Measurements from ENCODE around the gene PSMA7.

DNA sequence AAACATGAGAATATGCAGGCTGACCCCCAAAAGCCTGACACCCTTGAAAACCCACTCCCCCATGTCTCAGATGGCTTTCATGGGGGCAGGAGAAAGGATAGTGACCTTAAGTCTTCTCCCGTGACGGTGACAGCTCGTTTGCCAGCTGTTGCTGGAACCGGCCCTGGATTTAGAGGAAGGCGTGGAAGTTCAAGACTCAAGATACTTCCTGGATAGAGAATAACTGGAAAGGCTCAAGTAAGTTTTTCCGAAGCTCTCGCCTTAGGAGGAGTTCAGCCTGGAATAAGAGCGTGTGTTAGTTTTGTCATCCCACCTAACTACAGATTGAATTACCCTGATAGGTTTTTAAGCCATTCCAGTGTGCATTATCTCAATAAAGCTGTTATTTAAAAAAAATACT is 28.1 kb upstream of the PSMA7 start:
- TF ChIP-seq, protein P1, sequence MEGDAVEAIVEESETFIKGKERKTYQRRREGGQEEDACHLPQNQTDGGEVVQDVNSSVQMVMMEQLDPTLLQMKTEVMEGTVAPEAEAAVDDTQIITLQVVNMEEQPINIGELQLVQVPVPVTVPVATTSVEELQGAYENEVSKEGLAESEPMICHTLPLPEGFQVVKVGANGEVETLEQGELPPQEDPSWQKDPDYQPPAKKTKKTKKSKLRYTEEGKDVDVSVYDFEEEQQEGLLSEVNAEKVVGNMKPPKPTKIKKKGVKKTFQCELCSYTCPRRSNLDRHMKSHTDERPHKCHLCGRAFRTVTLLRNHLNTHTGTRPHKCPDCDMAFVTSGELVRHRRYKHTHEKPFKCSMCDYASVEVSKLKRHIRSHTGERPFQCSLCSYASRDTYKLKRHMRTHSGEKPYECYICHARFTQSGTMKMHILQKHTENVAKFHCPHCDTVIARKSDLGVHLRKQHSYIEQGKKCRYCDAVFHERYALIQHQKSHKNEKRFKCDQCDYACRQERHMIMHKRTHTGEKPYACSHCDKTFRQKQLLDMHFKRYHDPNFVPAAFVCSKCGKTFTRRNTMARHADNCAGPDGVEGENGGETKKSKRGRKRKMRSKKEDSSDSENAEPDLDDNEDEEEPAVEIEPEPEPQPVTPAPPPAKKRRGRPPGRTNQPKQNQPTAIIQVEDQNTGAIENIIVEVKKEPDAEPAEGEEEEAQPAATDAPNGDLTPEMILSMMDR (IDR thresholded peaks at IDR 0.05), result no peak
- TF ChIP-seq POLR2A (IDR thresholded peaks at IDR 0.05), result no peak

Measured in Peyer's patch (tissue), 4 donors.